Stimulated activated CD4-positive, alpha-beta T cell treated with anti-CD3 and anti-CD28 coated beads, TNF-alpha, amount 100 ng/mL, for 4 hours (primary cell): ENCODE data around the gene GLMN.

Experiments
- DNase-seq, 3 experiments: peaks; one replicate each; pipeline ENCODE4 v3.0.0-alpha.2; 2020; ENCODE audit warnings: low read depth in 3 of 3

Gene GLMN, protein sequence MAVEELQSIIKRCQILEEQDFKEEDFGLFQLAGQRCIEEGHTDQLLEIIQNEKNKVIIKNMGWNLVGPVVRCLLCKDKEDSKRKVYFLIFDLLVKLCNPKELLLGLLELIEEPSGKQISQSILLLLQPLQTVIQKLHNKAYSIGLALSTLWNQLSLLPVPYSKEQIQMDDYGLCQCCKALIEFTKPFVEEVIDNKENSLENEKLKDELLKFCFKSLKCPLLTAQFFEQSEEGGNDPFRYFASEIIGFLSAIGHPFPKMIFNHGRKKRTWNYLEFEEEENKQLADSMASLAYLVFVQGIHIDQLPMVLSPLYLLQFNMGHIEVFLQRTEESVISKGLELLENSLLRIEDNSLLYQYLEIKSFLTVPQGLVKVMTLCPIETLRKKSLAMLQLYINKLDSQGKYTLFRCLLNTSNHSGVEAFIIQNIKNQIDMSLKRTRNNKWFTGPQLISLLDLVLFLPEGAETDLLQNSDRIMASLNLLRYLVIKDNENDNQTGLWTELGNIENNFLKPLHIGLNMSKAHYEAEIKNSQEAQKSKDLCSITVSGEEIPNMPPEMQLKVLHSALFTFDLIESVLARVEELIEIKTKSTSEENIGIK

GRCh38 chr1:92298573-92299476 is at the start of gene GLMN, which contains the start of gene RPAP2:
Gene GLMN (minus strand): TSS chr1:92298987. CDS start chr1:92297999, 988 bp downstream.
Gene RPAP2 (plus strand): TSS chr1:92299059. CDS start chr1:92299074, 15 bp downstream.
- peak; percentile 41 to 64 (median 53) for DNase-seq

DNA sequence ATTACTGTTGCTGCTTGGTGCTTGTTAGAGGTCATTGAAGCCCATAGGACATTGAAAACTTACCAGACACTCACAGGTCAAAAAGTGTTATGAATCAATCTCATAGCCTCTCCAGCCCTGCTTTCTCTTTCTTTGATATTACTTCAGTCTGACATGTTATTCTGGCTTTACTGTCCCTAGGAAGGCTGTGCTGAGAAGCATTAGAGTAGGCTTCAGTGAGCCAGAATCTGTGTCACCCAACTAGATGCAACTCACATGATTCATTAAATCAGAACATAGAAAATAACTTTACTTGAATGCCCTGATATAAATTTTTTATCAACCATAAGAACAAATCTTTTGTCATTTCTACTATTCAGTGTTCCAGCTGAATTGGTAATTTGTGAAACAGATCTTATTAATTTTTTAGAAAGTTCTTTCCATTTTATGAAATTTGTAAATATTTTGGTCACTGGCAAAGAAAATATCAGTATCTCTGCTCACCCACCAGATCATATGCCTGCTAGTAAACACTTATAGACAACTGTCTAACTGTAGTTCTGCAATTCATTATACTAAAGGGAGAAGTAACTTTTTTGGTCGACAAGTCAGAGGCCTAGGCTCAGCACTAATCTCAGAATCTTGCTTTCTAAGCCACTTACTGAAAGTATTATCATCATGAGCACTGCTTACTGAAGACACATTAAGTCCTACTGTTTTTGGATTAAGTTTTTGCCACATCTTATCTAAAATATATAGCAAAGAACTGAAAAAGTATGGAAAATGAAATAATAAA is 48.3 kb upstream of the GLMN start:
- no peak for DNase-seq

DNA sequence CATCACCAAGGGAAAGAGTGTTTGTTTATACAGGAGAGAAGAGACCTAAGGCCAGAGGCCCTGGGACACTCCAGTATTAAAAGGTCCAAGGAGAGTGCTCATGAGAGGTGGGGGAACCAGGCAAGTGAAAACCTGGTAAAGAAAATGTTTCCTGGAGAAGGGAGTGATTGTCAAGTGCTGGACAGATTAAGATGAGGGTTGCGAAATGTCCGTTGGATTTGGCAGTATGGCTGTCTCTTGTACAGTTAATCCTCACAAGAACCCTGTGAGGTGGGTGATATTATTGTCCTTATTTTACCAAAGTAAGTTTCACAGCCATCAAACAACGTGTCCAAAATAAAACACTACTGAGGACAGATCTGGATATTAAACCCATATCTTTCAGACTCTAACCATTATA is 44.3 kb upstream of the GLMN start:
- no peak for DNase-seq

DNA sequence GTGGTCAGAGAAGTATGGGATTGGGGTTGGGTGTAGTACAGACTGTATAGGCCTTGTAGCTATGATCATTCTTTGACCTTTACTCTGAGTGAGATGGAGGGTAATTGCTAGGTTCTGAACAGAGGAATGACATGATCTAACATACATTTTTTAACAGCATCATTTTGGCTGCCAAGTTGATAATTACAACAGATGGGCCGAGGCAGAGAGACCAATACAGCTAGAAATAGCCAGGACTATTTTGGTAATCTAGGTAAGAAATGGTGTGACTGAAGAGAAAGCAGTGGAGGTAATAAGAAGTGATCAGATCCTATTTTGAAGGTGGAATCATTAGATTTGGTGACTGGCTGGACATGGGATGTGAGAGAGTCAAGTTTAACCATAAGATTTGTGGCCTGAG is 43.6 kb upstream of the GLMN start:
- no peak for DNase-seq

DNA sequence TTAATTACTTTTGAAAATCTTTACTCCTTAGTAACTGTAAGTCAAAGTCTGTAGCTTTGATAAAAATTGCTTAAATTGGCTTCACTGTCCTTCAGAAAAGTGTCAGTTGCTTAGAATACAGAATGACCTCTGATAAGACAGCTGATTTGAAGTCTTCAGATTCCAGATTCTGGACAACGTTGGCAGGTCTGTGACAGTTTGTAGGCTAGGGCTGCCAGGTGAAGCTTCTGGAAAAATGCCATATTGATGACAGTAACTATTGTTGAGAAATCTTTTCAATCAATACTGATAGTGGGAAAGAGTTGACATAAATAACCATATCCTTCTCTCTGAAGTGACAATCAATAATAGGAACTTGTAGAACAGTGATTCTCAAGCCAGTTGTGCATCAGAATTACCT is 41.4 kb upstream of the GLMN start:
- DNase-seq: no peak

GRCh38 chr1:92333668-92334067 is 34.9 kb upstream of the GLMN start:
- no peak for DNase-seq

- DNase-seq: no peak
Observed at GRCh38 chr1:92329347-92330129, 30.8 kb upstream of the GLMN start.

- no peak for DNase-seq
Observed at GRCh38 chr1:92327794-92328193, 29.0 kb upstream of the GLMN start.

DNA sequence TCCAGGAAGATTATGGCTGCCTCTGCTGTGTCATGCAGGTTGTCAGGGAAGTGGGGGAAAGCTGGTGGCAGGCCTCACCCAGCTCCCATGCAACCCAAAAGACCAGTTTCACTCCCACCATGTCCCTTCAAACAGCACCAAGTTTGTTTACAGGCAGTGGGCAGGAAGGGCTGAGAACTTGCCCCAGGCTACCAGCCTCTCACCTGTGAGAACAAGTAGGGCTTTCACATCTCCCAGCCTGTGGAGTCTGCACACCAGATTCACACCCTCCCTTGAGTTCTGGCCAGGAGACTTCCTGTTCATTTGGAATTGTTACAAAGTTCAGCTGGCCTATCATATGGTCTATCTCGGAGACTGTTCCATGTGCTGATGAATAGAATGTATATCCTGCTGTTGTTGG is 27.9 kb upstream of the GLMN start:
- no peak for DNase-seq

GRCh38 chr1:92324784-92325183 is 26.0 kb upstream of the GLMN start:
- DNase-seq: no peak

DNA sequence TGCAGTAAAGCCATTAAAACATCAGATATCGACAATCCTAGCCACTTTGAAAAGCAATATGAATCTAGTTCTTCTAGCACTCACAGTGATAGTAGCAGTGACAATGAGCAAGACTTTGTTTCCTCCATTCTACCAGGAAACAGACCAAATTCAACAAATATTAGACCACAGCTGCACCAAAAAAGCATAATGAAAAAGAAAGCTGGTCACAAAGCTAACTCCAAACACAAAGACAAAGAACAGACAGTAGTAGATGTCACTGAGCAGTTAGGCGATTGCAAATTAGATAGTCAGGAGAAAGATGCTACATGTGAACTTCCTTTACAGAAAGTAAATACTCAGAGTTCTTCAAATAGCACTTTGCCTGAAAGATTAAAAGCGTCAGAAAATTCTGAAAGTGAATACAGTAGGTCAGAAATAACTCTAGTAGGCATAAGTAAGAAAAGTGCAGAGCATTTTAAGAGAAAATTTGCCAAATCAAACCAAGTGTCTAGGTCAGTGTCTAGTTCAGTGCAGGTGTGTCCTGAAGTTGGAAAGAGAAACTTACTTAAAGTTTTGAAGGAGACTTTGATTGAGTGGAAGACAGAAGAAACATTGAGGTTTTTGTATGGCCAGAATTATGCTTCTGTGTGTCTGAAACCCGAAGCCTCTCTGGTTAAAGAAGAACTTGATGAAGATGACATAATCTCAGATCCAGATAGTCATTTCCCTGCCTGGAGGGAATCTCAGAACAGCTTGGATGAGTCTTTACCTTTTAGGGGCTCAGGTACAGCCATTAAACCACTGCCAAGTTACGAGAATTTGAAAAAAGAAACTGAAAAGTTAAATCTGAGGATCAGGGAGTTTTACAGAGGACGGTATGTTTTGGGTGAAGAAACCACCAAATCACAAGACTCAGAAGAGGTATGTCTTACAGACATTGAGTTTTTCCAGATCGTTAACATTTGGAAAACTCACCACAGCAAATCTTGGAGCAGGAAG is 25.0 kb upstream of the GLMN start:
- no peak for DNase-seq

DNA sequence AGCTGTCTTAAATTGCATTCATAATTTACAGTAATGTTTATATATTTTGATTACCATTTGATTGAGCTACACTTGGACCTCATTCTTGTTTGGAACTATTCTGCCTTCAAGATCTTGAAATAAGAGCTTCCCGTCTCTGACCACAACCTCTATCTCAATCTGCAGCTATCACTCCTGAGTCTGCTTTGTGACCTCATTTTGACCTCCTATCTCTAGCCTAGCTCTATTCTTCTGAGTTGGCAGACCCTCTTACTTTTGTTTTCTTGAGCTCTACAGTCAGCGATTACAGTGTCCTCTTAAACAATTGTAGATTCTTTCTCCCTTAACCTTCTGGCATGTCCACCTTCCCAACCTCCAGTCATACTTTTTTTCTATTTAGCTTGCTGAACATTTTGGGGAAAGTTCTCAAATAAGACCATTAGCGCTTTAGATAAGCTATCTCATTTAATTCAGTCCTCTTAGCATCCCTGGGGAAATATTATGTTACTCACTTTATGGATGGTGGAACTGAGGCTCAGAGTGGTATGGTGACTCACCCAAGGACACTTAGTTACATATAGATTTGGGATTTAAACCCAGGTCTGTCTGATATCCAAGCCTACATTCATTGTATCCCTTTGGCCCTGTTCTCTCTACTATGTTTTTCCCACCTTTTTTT is 19.2 kb upstream of the GLMN start:
- DNase-seq: no peak

GRCh38 chr1:92315766-92316599 is 17.2 kb upstream of the GLMN start:
- DNase-seq: no peak

DNA sequence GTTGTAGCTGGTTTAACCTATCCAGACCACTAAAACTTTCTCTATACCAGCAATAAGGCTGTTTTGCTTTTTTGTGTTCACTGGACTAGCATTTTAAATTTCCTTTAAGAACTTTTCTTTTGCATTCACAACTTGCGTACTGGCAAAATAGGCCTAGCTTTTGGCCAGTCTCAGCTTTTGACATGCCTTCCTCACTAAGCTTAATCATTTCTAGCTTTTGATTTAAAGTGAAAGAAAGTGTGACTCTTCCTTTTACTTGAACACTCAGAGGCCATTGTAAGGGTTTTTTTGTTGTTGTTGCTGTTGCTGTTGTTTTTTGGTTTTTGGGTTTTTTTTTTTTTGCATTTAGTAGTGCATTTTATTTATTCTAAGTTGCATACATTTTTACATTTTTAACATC is 15.2 kb upstream of the GLMN start:
- no peak for DNase-seq

- no peak for DNase-seq
Observed at GRCh38 chr1:92310185-92310597, 11.4 kb upstream of the GLMN start.

GRCh38 chr1:92307980-92308379 is 9.2 kb upstream of the GLMN start:
- no peak for DNase-seq

DNA sequence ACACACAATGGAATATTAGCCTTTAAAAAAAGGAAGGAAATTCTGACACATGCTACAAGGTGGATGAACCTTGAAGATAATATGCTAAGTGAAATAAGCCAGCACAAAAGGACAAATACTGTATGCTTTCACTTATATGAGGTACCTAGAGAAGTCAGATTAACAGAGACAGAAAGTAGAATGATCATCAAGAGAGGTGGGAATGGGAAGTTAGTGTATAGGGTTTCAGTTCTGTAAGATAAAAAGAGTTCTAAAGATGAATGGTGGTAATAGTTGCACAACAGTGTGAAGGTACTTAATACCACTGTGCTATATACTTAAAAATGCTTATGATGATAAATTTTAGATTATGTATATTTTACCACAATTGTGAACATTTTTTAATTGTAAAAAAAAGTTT is 7.2 kb upstream of the GLMN start:
- no peak for DNase-seq

DNA sequence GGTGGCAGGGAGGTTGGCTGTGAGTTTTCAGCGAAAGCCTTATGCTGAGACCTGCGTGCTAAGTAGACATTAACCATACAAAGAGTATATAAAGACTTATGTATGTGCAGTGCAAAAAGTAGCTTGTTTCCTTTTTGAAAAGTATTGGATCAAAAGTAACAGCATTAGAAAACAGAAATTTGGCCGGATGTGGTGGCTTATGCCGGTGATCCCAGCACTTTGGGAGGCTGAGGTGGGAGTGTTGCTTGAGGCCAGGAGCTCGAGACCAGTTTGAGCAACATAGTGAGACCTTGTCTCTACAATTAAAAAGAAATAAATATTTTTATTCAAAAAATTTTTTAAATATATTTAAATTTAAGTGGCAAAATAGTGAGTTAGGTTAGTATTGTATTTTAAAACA is 2.2 kb upstream of the GLMN start:
- no peak for DNase-seq
